ENCODE results near the gene CDC42EP2. TPM values are rescaled to one million over a fixed set of nuclear protein-coding genes. Genes with fewer than 3 reads are reported as not detected.
"Not testable (repeated sequence)": the region's sequence is repeated elsewhere in the genome, so short reads cannot be mapped to it uniquely, and the experiment has no call there.

CDC42EP2 gene
- total and polyA plus RNA-seq, 3 donors from 2014 or later, result 3.5 to 5.1 (median 4.4) TPM

DNA sequence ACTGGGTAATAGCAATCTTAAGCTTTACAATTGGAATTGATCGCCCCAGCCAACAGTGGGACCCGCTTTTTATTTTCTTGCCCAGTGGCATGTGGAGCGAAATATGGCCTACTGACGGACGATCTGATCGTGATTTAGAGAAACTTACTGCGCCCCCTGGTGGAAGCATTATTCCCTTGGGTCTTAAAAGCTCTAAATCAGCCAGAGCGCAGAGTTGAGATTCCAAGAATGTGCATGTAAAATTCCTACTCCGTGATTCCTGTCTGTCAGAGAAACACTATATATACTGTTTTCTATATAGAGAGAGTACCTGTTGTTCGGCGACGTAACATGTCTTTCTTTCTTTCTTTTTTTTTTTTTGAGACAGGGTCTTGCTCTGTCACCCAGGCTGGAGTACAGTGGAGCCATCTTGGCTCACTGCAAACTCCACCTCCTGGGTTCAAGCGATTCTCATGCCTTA, 15.3 kb downstream of the CDC42EP2 start:
- intact Hi-C loops (cut with DNase I; ENCODE audit: low total_unique reads), result no loop called here
- peak; percentile 98 for DNase-seq
- TF ChIP-seq, protein P1, sequence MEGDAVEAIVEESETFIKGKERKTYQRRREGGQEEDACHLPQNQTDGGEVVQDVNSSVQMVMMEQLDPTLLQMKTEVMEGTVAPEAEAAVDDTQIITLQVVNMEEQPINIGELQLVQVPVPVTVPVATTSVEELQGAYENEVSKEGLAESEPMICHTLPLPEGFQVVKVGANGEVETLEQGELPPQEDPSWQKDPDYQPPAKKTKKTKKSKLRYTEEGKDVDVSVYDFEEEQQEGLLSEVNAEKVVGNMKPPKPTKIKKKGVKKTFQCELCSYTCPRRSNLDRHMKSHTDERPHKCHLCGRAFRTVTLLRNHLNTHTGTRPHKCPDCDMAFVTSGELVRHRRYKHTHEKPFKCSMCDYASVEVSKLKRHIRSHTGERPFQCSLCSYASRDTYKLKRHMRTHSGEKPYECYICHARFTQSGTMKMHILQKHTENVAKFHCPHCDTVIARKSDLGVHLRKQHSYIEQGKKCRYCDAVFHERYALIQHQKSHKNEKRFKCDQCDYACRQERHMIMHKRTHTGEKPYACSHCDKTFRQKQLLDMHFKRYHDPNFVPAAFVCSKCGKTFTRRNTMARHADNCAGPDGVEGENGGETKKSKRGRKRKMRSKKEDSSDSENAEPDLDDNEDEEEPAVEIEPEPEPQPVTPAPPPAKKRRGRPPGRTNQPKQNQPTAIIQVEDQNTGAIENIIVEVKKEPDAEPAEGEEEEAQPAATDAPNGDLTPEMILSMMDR (IDR thresholded peaks at IDR 0.05), result peak; percentile 78 to 90 (median 90)
- no peak for TF ChIP-seq POLR2A (IDR thresholded peaks at IDR 0.05)
- no peak overlapping the region for H3K4me3 ChIP-seq
- H3K9me3 ChIP-seq, result no peaks in the 10 kb centered on the region
- H3K36me3 ChIP-seq (ENCODE audit: low read depth, missing control alignments), result no peaks in the 10 kb centered on the region
- peaks cover 6% of the 10 kb centered on the region for H3K4me1 ChIP-seq
- no peak overlapping the region for H3K27ac ChIP-seq
- 5 to 9% methylated on average over 13 of the region's 13 CpGs for WGBS, 2 donors
- H3K27me3 ChIP-seq, result no peaks in the 10 kb centered on the region

DNA sequence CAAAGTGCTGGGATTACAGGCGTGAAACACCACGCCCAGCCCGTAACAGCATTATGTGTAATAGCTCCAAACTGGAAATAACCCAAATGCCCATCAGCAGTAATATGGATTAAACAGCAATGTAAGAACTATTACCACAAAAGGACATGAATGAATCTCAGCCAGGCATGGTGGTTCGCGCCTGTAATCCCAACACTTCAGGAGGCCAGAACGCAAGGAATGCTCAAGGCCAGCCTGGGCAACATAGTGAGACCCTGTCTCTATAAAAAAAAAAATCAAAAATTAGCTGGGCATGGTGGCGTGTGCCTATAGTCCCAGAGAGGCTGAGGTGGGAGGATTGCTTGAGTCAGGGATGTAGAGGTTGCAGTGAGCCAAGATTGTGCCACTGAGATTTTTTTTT, 15.9 kb downstream of the CDC42EP2 start:
- Histone ChIP-seq H3K36me3 (ENCODE audit: low read depth, missing control alignments) (no peaks in the 10 kb centered on the region), H3K27ac (no peak overlapping the region), H3K4me3 (no peak overlapping the region), H3K27me3 (no peaks in the 10 kb centered on the region), H3K9me3 (no peaks in the 10 kb centered on the region), H3K4me1 (peaks cover 12% of the 10 kb centered on the region)
- DNase-seq, result no peak
- 79 to 85% methylated on average over 7 of the region's 7 CpGs for WGBS, 2 donors
- TF ChIP-seq, protein P1 (IDR thresholded peaks at IDR 0.05), result no peak
- intact Hi-C loops (cut with DNase I; ENCODE audit: low total_unique reads), result no loop called here

DNA sequence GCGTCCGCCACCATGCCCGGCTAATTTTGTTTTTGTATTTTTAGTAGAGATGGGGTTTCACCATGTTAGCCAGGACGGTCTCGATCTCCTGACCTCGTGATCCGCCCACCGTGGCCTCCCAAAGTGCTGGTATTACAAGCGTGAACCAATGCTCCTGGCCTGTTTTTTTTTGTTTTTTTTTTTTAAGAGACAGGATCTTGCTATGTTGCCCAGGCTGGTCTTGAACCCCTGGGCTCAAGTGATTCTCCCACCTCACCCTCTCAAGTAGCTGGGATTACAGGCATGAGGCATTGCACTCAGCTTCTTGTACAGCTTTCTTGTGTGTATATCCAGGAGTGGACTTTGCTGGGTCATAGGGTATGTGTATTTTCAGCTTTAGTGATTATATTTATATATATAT, 17.9 kb downstream of the CDC42EP2 start:
- intact Hi-C loops (cut with DNase I; ENCODE audit: low total_unique reads), result not testable (repeated sequence)
- WGBS, 2 donors, result 85 to 88% methylated on average over 9 of the region's 9 CpGs

DNA sequence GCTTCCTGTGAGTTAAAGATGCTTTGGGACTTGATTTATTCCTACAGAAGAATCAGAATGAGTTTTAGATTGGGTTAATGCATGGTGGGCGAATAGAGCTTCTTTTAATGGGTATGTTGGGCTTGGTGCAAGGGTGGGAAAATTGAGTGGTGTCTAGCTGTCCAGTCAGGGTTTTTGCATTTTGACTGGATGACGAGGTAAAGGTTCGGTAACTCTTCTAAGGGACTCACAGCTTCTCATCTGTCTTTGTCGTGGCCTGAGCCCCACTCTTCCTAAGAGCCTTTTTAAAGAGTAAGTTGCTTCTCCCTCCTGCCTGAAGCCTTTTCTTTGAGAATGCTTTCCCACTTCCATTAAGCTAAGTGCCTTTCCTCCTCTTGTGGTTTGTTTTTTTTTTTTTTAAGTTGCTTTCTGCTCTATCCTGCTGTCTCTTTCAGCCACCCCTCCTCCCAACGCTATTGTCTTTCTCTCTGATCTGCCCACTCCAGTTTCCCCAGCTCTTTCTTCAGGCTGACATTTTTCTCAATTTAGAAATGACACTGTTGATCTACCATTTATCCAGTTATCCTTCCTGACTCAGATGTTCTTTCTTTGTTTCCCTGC, 20.1 kb downstream of the CDC42EP2 start:
- intact Hi-C loops (cut with DNase I; ENCODE audit: low total_unique reads), result no loop called here
- no peak for DNase-seq
- Histone ChIP-seq H3K9me3 (no peaks in the 10 kb centered on the region), H3K4me1 (peaks cover 12% of the 10 kb centered on the region), H3K4me3 (peak overlapping the region; percentile 89 to 92), H3K27me3 (no peaks in the 10 kb centered on the region), H3K36me3 (ENCODE audit: low read depth, missing control alignments) (no peaks in the 10 kb centered on the region), H3K27ac (peak overlapping the region; percentile 75 to 93)
- TF ChIP-seq, protein P1 (IDR thresholded peaks at IDR 0.05), result no peak
- no peak for TF ChIP-seq POLR2A (IDR thresholded peaks at IDR 0.05)
- WGBS, 2 donors, result 11 to 17% methylated on average over 5 of the region's 5 CpGs

More for the DNA sequence above, 17.9 kb downstream of the CDC42EP2 start:
- H3K4me3 ChIP-seq; H3K27me3 ChIP-seq; DNase-seq; H3K36me3 ChIP-seq (ENCODE audit: low read depth, missing control alignments); H3K27ac ChIP-seq; H3K9me3 ChIP-seq: not testable (repeated sequence)
- peaks cover 12% of the 10 kb centered on the region for H3K4me1 ChIP-seq

DNA sequence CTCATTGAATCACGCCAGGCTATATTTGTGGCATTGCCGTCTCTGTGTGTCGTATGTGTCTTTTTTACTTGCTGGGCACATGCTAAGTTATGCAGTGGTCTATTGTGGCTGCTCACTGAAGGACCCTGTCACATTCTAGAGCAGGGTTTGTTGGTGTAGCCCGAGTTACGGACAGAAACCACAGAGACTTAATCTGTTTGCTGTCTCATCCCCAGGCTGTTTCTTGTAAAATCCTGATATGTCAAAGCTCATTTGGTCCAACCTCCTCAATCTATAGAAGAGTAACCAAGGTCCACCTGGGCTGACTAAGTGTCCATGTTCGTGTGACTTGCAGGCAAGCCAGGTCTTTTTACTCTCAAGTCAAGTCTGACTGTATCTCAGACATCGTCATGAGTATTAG, 24.0 kb downstream of the CDC42EP2 start:
- H3K4me1 ChIP-seq, result peaks cover 12% of the 10 kb centered on the region
- no peak overlapping the region for H3K4me3 ChIP-seq
- 88 to 89% methylated on average over 7 of the region's 7 CpGs for WGBS, 2 donors
- intact Hi-C loops (cut with DNase I; ENCODE audit: low total_unique reads), result no loop called here
- DNase-seq, result no peak
- no peaks in the 10 kb centered on the region for H3K36me3 ChIP-seq (ENCODE audit: low read depth, missing control alignments)
- no peaks in the 10 kb centered on the region for H3K27me3 ChIP-seq
- TF ChIP-seq, protein P1 (IDR thresholded peaks at IDR 0.05), result no peak
- TF ChIP-seq POLR2A (IDR thresholded peaks at IDR 0.05), result no peak
- H3K27ac ChIP-seq, result no peak overlapping the region
- H3K9me3 ChIP-seq, result no peaks in the 10 kb centered on the region

Measured in testis (tissue), 3 donors.